Caco-2 (cell line): ENCODE data around the gene MASP1. TPM values are rescaled to one million over a fixed set of nuclear protein-coding genes. Genes with fewer than 3 reads are reported as not detected.

Source experiments
- BruUV-seq: library from RNA; stranded (reverse); fragments of 400-500 nt; replicated peaks from 2 replicates; lab custom pipeline; 2021; lab: Mats Ljungman, UMichigan
- CTCF ChIA-PET: fragments of 300-600 bp; sonication (Branson Sonifier 250); formaldehyde crosslinking; loops from one replicate; lab custom pipeline; 2022; ENCODE audit warnings: antibody characterized with exemption; lab: Charles Lee
- POLR2A ChIA-PET: fragments of 300-600 bp; sonication (Branson Sonifier 250); formaldehyde crosslinking; loops from one replicate; lab custom pipeline; 2022; ENCODE audit warnings: antibody characterized with exemption; lab: Charles Lee
- DNase-seq, 2 experiments: peaks; one replicate each; pipeline versions ENCODE4 v3.0.0 to v3.0.0-alpha.2; 2020 to 2022
- H3K27me3 ChIP-seq: replicated peaks from 2 replicates; pipeline ENCODE4 v1.6.0; 2011; ENCODE audit warnings: low read length; ENCODE audit not compliant: control insufficient read depth, insufficient read depth
- H3K36me3 ChIP-seq: 2 replicates; pipeline ENCODE4 v1.5.1; 2011; ENCODE audit warnings: low read length; ENCODE audit not compliant: control insufficient read depth, insufficient read depth
- H3K4me1 ChIP-seq: fragments of 250-450 bp; sonication (Bioruptor Pico); 2 replicates; pipeline ENCODE4 v1.5.1; 2020; ENCODE audit warnings: mild to moderate bottlenecking
- H3K4me3 ChIP-seq: 2 replicates; pipeline ENCODE4 v1.5.1; 2011; ENCODE audit warnings: low read depth, mild to moderate bottlenecking, control low read depth, low read length
- H3K9me3 ChIP-seq: fragments of 250-450 bp; sonication (Bioruptor Pico); 2 replicates; pipeline ENCODE4 v1.5.1; 2020; ENCODE audit warnings: mild to moderate bottlenecking, moderate library complexity
- H3K27ac Mint-ChIP-seq: one replicate; pipeline ENCODE4 v1.8.0; 2022; ENCODE audit warnings: mixed read lengths; ENCODE audit not compliant: unreplicated experiment
- H3K27me3 Mint-ChIP-seq: one replicate; pipeline ENCODE4 v1.8.0; 2022; ENCODE audit warnings: mixed read lengths; ENCODE audit not compliant: insufficient read depth, unreplicated experiment
- H3K36me3 Mint-ChIP-seq: one replicate; pipeline ENCODE4 v1.8.0; 2022; ENCODE audit warnings: mild to moderate bottlenecking, mixed read lengths; ENCODE audit not compliant: insufficient read depth, unreplicated experiment
- H3K4me1 Mint-ChIP-seq: one replicate; pipeline ENCODE4 v1.8.0; 2022; ENCODE audit warnings: low read depth, mixed read lengths; ENCODE audit not compliant: unreplicated experiment
- H3K4me3 Mint-ChIP-seq: one replicate; pipeline ENCODE4 v1.8.0; 2022; ENCODE audit warnings: mild to moderate bottlenecking, moderate library complexity, mixed read lengths; ENCODE audit not compliant: unreplicated experiment
- H3K9me3 Mint-ChIP-seq: one replicate; pipeline ENCODE4 v1.8.0; 2022; ENCODE audit warnings: mixed read lengths; ENCODE audit not compliant: unreplicated experiment
- intact Hi-C: fragments of 100-400 bp; cut with micrococcal nuclease; formaldehyde crosslinking; loops from one replicate; pipeline ENCODE4 v1.10.0; 2022; ENCODE audit not compliant: unreplicated experiment
- total RNA-seq: library from RNA; stranded (reverse); gene quantifications from 2 replicates; pipeline ENCODE4 v1.2.3, GENCODE V29; 2022
- TF ChIP-seq, protein P1 (sequence below), 2 experiments: fragments of 200-600 bp in 1 of 2; IDR thresholded peaks; 1 replicate in 1 of 2; 2 replicates in 1 of 2; pipeline versions ENCODE4 v1.5.1 to v1.8.0; 2011 to 2022; ENCODE audit warnings: antibody characterized with exemption in 1 of 2, control low read depth in 1 of 2, inconsistent platforms in 1 of 2, low read depth in 1 of 2, low read length in 1 of 2, mild to moderate bottlenecking in 1 of 2, moderate library complexity in 1 of 2; ENCODE audit not compliant: insufficient read depth in 1 of 2, severe bottlenecking in 1 of 2, unreplicated experiment in 1 of 2

Gene MASP1
- total RNA-seq, 1 experiment from 2014 or later = not detected

DNA sequence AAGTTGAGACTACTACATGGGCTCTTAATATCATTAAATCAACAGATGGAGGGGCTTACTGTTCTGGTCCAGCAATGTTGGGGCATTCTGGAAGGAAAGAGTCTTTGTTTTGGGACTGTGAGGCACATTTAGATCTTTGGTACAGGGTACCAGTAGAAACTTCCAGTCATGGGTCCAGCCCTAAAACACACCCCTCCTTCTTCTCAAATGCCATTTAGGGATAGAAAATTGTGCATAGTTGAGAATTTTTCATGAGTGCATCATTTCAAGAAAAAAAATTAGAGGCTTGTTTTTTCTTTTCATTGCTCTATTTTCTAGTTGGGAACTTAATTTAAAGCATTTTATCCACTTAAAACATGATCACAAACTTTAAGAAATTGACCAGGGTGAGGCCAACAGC lies 98.4 kb downstream of the MASP1 start:
- ChIA-PET CTCF (no interaction called here), POLR2A (no interaction called here)
- no peaks in the 10 kb centered on the region for H3K36me3 Mint-ChIP-seq
- intact Hi-C loops = no loop called here
- peaks cover 2% of the 10 kb centered on the region for H3K27me3 Mint-ChIP-seq
- BruUV-seq = no TSS peak
- H3K4me3 Mint-ChIP-seq = no peak overlapping the region
- H3K4me1 Mint-ChIP-seq = peaks cover 7% of the 10 kb centered on the region
- H3K4me1 ChIP-seq = no peaks in the 10 kb centered on the region
- TF ChIP-seq, protein P1, sequence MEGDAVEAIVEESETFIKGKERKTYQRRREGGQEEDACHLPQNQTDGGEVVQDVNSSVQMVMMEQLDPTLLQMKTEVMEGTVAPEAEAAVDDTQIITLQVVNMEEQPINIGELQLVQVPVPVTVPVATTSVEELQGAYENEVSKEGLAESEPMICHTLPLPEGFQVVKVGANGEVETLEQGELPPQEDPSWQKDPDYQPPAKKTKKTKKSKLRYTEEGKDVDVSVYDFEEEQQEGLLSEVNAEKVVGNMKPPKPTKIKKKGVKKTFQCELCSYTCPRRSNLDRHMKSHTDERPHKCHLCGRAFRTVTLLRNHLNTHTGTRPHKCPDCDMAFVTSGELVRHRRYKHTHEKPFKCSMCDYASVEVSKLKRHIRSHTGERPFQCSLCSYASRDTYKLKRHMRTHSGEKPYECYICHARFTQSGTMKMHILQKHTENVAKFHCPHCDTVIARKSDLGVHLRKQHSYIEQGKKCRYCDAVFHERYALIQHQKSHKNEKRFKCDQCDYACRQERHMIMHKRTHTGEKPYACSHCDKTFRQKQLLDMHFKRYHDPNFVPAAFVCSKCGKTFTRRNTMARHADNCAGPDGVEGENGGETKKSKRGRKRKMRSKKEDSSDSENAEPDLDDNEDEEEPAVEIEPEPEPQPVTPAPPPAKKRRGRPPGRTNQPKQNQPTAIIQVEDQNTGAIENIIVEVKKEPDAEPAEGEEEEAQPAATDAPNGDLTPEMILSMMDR (IDR thresholded peaks at IDR 0.05; ENCODE audit: insufficient read depth in 1 of 2, low read depth in 1 of 2, low read length in 1 of 2, severe bottlenecking in 1 of 2, unreplicated experiment in 1 of 2) = no peak
- no peaks in the 10 kb centered on the region for H3K9me3 Mint-ChIP-seq
- DNase-seq = no peak
- no peaks in the 10 kb centered on the region for H3K27me3 ChIP-seq
- H3K4me3 ChIP-seq = no peak overlapping the region
- no peaks in the 10 kb centered on the region for H3K36me3 ChIP-seq
- no peaks in the 10 kb centered on the region for H3K9me3 ChIP-seq
- H3K27ac Mint-ChIP-seq = no peak overlapping the region

- no peaks in the 10 kb centered on the region for H3K9me3 ChIP-seq
- H3K36me3 Mint-ChIP-seq = no peaks in the 10 kb centered on the region
- H3K27ac Mint-ChIP-seq = no peak overlapping the region
- H3K36me3 ChIP-seq = no peaks in the 10 kb centered on the region
- peaks cover 2% of the 10 kb centered on the region for H3K27me3 Mint-ChIP-seq
- no peaks in the 10 kb centered on the region for H3K27me3 ChIP-seq
- no peaks in the 10 kb centered on the region for H3K9me3 Mint-ChIP-seq
- peaks cover 13% of the 10 kb centered on the region for H3K4me1 ChIP-seq
- peaks cover 13% of the 10 kb centered on the region for H3K4me1 Mint-ChIP-seq
- no TSS peak for BruUV-seq
- TF ChIP-seq, protein P1 (IDR thresholded peaks at IDR 0.05; ENCODE audit: insufficient read depth in 1 of 2, low read depth in 1 of 2, low read length in 1 of 2, severe bottlenecking in 1 of 2, unreplicated experiment in 1 of 2) = no peak
- ChIA-PET CTCF (no interaction called here), POLR2A (no interaction called here)
- intact Hi-C loops = no loop called here
- H3K4me3 Mint-ChIP-seq = no peak overlapping the region
- no peak for DNase-seq
- H3K4me3 ChIP-seq = no peak overlapping the region
Observed at GRCh38 chr3:187191271-187191670, 100.3 kb downstream of the MASP1 start.

DNA sequence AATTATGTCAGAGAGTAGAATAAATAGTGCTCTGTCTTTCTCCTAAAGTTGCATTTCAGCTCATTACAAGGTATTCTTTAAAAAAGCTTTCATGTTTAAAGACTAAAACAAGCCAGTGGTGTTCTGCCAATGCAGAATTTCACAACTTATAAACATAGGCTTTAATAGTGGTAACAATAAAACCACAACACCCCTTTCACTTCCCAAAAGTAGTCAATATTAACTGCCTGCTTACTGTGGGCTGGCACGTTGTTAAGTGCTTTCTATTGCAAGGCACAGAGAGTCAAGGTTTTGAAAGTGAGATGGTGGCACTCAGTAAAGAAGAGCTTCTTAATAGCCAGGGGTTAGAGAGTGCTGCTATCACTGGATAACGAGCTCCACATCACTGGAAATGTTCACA lies 102.6 kb downstream of the MASP1 start:
- ChIA-PET POLR2A (no interaction called here), CTCF (interaction anchor here (0.5 to 1.4 kb wide), 2 partner anchors 340 to 1698 kb away, joined by 3 to 4 read pairs; no protein-coding TSS in a partner anchor)
- Histone ChIP-seq H3K4me3 (no peak overlapping the region), H3K27me3 (no peaks in the 10 kb centered on the region), H3K4me1 (peaks cover 17% of the 10 kb centered on the region), H3K36me3 (no peaks in the 10 kb centered on the region), H3K9me3 (no peaks in the 10 kb centered on the region)
- BruUV-seq = no TSS peak
- intact Hi-C loops = no loop called here
- H3K9me3 Mint-ChIP-seq = no peaks in the 10 kb centered on the region
- H3K4me1 Mint-ChIP-seq = peaks cover 13% of the 10 kb centered on the region
- no peak overlapping the region for H3K4me3 Mint-ChIP-seq
- TF ChIP-seq, protein P1 (IDR thresholded peaks at IDR 0.05; ENCODE audit: insufficient read depth in 1 of 2, low read depth in 1 of 2, low read length in 1 of 2, severe bottlenecking in 1 of 2, unreplicated experiment in 1 of 2) = no peak
- DNase-seq = no peak
- H3K27ac Mint-ChIP-seq = no peak overlapping the region
- H3K36me3 Mint-ChIP-seq = no peaks in the 10 kb centered on the region
- H3K27me3 Mint-ChIP-seq = peaks cover 2% of the 10 kb centered on the region
